Smooth muscle cell of the brain vasculature (primary cell): ENCODE data around the gene COASY.
"Not testable (repeated sequence)": the region's sequence is repeated elsewhere in the genome, so short reads cannot be mapped to it uniquely, and the experiment has no call there.

Source experiments
- DNase-seq: peaks from one replicate; pipeline ENCODE4 v3.0.0-alpha.2; 2012; ENCODE audit warnings: low read depth, low spot score

Gene COASY

DNA sequence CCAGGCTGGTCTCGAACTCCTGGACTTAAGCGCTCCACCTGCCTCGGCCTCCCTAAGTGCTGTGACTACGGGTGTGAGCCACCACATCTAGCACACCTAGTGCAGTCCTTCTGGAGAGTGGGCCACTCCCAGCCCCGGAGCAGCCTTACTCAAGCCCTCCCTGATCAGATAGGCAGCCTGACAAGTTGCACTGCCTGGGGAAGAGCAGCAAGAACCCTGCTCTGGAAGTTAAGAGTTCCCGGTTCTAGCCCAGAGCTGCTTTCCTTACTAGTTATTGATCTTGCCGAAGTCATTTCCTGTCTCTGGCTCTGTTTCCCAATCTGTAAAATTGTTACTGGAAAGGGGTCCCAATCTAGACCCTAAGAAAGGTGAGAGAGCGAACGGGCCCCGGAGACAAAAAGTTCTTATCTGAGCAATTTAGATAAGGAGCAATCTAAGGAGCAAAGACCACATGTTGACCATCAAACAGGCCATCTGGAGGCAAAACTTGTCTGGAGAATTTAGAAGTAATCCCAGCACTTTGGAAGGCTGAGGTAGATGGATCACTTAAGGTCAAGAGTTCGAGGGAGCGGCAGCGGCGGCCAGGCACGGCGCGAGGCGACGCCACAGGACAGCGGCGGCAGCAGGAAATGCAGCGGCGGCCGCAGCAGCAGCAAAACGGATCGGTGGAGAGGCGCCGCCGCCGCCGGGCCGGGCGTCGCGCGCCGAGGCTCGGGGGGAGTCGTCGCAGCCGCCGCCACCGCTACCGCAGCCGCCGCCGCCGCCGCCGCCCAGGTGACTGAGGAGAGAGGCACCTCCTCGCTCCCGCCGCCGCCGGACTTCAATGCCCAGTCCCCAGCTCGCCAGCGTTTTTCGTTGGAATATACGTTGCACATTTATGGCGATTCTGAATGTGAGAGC, 30.2 kb upstream of the COASY start:
- no peak for DNase-seq

DNA sequence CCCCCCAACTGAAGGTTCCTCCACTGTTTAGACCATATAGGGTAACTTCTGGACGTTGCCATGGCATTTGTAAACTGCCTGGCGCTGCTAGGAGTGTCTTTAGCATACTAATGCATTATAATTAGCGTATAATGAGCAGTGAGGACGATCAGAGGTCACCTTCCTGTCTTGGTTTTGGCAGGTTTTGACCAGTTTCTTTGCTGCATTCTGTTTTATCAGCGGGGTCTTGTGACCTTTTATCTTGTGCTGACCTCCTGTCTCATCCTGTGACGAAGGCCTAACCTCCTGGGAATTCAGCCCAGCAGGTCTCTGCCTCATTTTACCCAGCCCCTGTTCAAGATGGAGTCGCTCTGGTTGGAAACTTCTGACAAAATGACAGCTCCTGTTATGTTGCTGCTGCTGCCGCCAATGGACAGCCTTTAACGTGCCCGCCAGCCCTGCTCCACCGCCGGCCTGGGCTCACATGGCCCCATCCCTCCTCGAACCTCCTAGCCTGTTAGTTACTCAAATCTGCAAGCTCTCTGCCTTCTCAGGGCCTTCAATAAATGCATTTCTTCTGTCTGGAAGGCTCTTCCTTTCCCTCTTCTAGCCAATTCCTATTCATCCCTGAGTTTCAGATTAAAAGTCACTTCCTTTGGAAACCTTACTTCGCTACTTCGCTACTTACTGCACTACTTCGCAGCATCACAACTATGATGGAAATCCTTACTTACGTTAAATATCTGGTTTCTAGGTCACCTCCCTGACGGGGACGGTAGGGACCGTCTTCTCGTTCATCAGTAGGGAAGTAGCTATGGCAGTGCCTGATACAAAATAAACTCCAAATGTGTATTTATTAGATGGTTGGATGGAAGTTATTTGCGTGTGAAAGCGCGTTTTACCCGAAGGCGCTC, 26.5 kb upstream of the COASY start:
- DNase-seq: no peak

DNA sequence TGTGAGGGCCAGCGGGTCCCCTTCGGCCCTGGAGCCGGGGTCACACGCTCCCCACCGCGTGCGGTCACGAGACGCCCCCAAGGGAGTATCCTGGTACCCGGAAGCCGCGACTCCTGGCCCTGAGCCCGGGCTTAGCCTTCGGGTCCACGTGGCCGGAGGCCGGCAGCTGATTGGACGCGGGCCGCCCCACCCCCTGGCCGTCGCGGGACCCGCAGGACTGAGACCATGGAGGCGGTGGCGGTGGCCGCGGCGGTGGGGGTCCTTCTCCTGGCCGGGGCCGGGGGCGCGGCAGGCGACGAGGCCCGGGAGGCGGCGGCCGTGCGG, 25.9 kb upstream of the COASY start, which contains the start of gene NAGLU:
TSS of gene NAGLU (plus strand) at position 194 of the 324 bp plus-strand sequence. CDS start at position 226, 32 bp downstream.
- DNase-seq: no peak

DNA sequence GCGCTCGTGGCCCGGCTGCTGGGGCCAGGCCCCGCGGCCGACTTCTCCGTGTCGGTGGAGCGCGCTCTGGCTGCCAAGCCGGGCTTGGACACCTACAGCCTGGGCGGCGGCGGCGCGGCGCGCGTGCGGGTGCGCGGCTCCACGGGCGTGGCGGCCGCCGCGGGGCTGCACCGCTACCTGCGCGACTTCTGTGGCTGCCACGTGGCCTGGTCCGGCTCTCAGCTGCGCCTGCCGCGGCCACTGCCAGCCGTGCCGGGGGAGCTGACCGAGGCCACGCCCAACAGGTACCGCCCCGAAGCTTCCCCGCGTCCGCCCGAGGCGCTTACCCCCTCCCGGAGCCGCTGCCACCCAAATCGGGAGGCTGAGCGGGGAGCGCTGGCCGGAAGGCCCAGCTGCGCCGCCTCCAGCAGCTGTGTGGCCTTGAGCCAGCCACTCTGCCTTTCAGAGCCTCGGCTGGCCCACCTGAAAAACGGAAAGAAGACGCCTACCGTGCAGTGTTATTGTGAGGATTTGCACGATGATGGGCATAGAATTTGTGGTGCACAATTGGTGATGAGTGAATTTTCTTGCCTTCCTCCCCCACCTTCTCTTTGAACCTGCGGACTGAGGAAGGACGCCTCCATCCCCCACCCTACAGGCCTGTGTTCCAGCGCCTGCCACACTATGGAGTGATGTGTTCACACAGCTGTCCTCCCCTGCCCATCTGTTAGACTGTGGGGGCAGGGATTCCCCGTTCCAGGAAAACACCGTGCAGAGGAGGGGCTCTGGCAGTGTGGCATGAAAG, 25.4 kb upstream of the COASY start:
- DNase-seq: no peak

DNA sequence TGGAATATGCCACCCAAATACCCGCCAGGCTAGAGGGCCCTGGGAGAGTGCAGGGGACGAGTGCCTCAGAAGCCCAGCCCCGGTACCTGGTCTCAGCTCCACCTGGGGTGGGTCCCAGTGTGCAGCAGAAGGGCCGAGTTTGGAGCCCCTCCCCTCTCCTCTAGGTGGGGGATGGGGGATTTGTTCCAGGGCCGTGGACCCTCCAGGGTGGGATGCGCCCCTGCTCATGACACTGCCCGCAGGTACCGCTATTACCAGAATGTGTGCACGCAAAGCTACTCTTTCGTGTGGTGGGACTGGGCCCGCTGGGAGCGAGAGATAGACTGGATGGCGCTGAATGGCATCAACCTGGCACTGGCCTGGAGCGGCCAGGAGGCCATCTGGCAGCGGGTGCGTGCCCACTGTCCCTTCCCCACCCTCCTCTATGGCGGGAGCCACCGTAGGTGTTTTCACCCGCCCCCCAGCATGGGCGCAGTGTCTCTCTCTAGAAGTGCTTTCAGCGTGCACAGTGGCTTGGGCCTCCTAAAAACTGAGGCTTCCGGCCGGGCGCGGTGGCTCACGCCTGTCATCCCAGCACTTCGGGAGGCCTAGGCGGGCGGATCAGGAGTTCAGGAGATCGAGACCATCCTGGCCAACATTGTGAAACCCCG, 24.7 kb upstream of the COASY start:
- DNase-seq: no peak

DNA sequence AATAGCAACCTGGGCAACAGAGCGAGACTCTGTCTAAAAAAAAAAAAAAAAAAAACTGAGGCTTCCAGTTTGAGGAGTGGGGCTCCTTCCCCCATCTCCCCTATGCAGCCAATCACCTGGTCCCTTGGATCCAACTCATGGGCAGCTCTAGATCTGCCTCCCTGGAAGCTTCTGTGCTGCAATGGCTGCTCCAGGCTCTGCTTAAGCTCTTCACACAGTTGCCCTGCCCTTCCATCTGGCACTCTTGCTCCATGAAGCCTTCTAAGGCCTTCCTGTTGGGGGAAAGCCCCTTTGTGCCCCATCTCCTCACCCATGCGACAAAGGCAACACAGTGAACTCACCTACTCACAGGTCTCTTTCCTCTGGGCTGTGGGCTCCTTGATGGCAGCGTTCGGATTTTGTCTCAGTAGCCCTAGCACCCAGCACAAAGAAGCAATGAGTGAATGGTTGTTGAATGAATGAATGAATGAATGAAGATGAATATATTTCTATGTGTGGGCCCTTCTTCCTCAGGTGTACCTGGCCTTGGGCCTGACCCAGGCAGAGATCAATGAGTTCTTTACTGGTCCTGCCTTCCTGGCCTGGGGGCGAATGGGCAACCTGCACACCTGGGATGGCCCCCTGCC, 24.0 kb upstream of the COASY start:
- DNase-seq: no peak

DNA sequence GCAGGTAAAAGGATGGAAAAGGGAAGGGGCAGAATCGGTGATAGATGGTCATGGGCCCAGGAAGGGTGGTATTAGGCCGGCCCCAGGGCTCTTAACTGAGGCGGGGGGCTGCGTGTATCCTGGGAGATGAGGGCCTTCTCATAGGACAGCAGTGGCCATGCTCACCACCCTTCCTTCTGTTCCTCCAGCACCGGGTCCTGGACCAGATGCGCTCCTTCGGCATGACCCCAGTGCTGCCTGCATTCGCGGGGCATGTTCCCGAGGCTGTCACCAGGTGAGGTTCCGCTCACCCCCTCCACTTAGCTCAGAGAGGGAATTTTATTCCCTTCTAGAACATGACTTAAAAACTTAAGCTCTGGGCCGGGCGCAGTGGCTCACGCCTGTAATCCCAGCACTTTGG, 23.5 kb upstream of the COASY start:
- no peak for DNase-seq

DNA sequence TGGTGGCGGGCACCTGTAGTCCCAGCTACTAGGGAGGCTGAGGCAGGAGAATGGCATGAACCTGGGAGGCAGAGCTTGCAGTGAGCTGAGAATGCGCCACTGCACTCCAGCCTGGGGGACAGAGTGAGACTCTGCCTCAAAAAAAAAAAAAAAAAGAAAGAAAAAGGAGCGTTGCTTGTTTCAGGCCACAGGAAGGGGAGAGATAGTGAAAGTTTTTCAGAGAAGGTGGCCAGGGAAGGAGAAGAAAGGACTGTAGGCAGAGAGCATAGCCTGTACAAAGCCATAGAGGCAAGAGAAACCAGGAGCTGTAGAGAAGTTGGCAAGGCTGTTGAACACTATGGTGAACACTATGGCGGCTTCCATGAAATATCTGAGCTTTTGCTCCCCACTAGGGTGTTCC, 21.4 kb upstream of the COASY start:
- not testable (repeated sequence) for DNase-seq

DNA sequence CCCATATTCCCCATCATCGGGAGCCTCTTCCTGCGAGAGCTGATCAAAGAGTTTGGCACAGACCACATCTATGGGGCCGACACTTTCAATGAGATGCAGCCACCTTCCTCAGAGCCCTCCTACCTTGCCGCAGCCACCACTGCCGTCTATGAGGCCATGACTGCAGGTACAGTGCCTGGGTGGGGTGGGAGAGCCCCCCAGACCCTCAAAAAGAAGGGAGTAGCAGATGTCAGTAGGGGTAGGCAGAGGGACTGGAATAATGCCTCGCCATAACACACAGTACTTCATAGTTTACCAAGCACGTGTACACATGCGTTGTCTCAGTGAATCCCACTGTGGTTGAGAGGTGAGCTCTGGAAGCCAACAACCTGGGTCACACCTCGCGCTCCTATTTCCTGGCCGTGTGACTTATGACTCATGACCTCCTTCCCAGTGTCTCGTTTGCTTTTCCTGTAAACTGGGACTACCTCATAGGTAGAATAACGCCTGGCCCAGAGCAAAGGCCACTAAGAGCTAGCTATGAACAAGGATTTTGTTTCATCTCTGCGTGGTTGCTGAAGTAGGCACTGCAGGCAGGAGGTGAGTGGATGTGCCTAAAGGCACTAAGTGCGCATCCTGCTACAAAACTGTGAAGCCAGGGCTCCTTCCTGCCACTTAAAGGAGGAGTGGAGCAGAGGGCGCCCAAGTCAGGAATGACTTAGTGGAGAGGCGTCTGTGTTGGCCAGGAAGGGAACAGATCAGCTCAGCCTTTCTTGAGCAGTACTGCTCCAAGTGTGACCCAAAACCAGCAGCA, 20.7 kb upstream of the COASY start:
- no peak for DNase-seq

DNA sequence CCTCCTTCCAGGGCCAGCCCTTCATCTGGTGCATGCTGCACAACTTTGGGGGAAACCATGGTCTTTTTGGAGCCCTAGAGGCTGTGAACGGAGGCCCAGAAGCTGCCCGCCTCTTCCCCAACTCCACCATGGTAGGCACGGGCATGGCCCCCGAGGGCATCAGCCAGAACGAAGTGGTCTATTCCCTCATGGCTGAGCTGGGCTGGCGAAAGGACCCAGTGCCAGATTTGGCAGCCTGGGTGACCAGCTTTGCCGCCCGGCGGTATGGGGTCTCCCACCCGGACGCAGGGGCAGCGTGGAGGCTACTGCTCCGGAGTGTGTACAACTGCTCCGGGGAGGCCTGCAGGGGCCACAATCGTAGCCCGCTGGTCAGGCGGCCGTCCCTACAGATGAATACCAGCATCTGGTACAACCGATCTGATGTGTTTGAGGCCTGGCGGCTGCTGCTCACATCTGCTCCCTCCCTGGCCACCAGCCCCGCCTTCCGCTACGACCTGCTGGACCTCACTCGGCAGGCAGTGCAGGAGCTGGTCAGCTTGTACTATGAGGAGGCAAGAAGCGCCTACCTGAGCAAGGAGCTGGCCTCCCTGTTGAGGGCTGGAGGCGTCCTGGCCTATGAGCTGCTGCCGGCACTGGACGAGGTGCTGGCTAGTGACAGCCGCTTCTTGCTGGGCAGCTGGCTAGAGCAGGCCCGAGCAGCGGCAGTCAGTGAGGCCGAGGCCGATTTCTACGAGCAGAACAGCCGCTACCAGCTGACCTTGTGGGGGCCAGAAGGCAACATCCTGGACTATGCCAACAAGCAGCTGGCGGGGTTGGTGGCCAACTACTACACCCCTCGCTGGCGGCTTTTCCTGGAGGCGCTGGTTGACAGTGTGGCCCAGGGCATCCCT, 18.5 kb upstream of the COASY start:
- DNase-seq: no peak

DNA sequence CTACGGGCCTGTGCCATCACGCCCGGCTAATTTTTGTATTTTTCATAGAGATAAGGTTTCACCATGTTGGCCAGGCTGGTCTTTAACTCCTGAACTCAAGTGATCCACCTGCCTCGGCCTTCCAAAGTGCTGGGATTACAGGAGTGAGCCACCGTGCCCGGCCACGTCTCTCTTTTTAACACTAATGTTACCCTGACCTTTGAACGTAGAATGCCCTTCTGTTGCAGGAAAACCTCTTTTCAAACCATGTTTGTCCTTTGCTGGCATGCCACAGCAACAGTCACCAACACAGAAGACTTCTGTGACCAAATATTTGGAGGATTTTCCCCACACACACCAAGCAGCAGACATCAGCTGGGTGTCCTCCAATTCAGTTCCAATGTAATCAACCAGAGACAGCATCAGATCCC, 17.1 kb upstream of the COASY start:
- DNase-seq: no peak

DNA sequence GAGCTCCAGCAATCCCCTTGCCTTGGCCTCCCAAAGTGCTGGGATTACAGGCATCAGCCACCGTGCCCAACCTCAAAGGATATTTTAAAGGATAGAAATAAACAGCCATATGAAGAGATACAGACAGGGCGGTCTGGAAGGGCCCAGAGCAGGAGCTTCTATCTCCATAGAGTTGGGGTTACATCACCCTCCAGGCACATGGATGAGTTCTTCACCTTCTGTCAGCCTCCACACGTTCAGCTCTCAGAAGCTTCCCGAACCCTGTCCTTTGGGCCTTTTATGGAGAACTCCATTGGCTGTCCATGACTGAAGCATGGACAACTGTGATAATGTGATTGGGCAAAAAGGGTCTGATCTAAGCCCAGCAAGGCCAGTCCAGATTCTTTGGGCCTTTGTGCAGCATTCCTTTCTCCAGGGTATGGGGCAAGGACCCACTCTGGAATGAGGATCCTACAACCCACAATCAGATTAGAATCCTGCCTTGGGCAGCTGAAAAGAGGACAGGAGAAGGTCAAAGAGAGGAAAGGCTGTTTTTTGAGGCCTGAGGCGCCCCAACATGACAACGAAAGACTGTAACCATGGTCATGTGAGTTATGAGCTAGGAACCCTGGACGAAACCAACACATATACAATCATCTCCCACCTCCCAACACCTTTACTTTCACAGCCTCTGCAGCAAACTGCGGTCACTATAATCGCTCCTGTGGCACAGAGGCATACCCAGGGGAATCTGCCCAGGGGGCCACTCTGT, 16.0 kb upstream of the COASY start:
- DNase-seq: not testable (repeated sequence)

DNA sequence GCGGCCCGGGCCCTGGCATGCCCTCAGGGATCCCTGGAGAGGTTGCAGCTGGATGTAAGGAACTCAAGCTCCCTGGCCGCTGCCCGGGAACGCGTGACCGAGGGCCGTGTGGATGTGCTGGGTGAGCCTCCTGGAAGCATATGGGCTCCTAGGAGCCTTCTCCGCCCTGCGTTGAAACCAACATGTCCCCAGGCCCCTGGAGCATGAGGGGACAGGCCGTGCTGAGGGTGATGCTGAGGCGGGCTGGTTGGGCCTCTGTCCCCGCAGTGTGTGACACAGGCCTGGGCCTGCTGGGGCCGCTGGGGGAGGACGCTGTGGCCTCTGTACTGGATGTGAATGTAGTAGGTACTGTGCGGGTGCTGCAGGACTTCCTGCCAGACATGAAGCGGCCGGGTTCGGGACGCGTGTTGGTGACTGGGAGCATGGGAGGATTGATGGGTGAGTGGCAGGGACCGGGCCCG, 14.9 kb upstream of the COASY start:
- DNase-seq: no peak

DNA sequence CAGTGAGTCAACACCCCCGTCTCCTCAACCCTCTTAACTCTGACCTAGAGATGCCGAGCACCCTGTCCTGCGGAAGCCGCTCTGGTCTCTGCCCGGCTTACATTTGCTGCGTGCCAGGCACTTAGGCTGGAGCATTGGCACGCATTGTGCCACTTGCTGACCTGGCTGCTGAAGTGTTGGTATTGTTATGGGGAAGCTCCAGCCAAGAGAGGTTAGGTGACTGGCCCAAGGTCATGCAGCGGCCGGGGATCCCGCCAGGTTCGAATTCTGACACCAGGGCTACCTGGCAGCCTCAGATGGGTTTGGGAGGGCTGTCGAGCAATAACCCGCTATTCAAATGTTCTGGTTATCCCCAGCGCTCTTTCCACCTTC, 14.3 kb upstream of the COASY start:
- no peak for DNase-seq

DNA sequence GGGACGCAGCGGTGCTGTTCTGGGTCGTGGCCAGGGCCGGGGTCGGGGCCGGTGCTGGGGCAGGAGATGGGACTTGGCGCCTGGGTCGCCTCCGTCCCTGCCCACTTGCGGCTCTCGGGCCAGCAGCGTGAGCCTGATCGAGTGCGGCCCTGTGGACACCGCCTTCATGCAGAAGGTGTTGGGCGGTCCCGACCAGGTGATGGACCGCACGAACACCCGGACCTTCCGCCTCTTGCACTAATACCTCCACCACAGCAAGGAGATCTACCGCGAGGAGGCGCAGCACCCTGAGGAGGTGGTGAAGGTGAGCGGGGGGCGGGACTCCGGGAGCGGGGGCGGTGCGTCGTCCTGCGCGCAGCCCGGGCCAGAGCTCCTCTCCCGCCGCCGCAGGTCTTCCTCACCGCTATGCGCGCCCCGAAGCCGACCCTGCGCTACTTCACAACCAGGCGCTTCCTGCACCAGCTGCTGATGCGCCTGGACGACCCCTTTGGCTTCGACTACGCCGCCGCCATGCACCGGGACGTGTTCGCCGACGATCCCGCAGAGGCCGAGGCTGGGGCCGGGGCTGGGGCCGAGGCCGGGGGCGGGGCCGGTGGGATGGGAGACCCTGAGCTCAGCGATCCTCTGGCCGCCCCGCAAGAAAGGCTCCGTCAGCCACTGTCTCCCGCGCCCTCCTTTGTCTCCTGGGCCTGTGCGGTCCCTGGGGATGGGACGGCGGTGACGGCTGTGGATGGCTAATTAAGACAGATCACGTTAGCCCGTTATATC, 13.7 kb upstream of the COASY start:
- DNase-seq: no peak

DNA sequence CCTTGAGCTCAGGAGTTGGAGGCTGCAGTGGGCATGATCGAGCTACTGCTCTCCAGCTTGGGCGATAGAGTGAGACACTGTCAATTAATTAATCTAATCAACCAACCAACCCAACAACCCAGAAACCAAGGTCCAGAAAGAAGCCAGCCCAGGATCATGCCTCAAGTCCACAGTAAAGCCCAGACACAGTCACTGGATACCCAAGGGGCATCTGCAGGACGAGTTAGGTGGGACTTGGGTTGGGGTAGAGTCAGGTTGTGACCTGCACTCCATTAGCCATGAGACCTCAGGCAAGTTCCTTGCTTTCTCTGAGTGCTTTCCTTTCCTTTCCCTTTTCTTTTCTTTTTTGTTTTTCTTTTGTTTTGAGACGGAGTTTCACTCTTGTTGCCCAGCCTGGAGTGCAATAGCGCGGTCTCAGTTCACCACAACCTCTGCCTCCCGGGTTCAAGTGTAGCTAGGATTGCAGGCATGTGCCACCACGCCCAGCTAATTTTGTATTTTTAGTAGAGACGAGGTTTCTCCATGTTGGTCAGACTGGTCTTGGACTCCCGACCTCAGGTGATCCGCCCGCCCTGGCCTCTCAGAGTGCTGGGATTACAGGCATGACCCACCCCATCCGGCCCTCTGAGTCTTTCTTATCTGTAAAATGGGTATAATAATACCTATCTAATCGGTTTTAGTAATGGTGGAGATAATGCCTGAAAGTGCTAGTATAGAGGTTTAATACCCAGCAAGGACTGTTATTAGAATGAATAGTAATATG, 12.8 kb upstream of the COASY start:
- no peak for DNase-seq

DNA sequence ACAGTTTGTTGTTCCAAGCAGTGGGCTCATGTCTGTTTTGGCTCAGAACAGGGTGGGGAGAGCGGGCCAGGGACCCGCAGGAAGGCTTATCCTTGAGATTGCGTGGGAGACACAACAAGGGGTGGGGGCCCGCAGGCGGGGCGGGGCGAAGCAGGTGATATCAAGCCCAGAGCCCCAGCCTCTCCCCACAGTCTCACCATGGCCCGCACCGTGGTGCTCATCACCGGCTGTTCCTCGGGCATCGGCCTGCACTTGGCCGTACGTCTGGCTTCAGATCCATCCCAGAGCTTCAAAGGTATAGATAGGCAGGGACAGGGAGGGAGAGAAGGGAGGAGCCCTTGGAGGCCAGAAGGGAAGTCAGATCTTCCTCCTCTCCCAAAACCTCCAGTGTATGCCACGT, 9.2 kb upstream of the COASY start, which contains the start of gene HSD17B1:
TSS of gene HSD17B1 (plus strand) at position 188 of the 400 bp plus-strand sequence. CDS start at position 199, 11 bp downstream.
- DNase-seq: not testable (repeated sequence)
